HG02623 (cell line): Measurements from ENCODE around the gene EFHC1.

Experiments used
- ATAC-seq: cut with Tn5 transposase; IDR thresholded peaks from one replicate; pipeline ENCODE4 v1.9.1; 2021; ENCODE audit warnings: moderate library complexity; ENCODE audit not compliant: unreplicated experiment

Gene EFHC1

GRCh38 chr6:52551483-52552277 is 131.5 kb downstream of the EFHC1 start:
- ATAC-seq: no peak

- ATAC-seq: peak; percentile 96
Measured at GRCh38 chr6:52552278-52552643, 132.1 kb downstream of the EFHC1 start.

GRCh38 chr6:52553158-52553557 is 133.0 kb downstream of the EFHC1 start:
- ATAC-seq: no peak

GRCh38 chr6:52553719-52554118 is 133.6 kb downstream of the EFHC1 start:
- no peak for ATAC-seq

GRCh38 chr6:52554684-52555280 is 134.6 kb downstream of the EFHC1 start:
- ATAC-seq: no peak

- ATAC-seq: no peak
Measured at GRCh38 chr6:52555518-52556233, 135.5 kb downstream of the EFHC1 start.

GRCh38 chr6:52557389-52558265 is 137.5 kb downstream of the EFHC1 start:
- no peak for ATAC-seq

GRCh38 chr6:52558266-52559000 is 138.3 kb downstream of the EFHC1 start:
- ATAC-seq: no peak

- ATAC-seq: no peak
Measured at GRCh38 chr6:52560462-52560861, 140.3 kb downstream of the EFHC1 start.

- no peak for ATAC-seq
Measured at GRCh38 chr6:52562911-52563310, 142.8 kb downstream of the EFHC1 start.

- ATAC-seq: no peak
Measured at GRCh38 chr6:52564856-52565255, 144.7 kb downstream of the EFHC1 start.

GRCh38 chr6:52566201-52566600 is 146.1 kb downstream of the EFHC1 start:
- peak; percentile 52 for ATAC-seq

GRCh38 chr6:52566853-52567279 is 146.7 kb downstream of the EFHC1 start:
- no peak for ATAC-seq

GRCh38 chr6:52568320-52568719 is 148.2 kb downstream of the EFHC1 start:
- no peak for ATAC-seq

GRCh38 chr6:52570291-52570700 is 150.2 kb downstream of the EFHC1 start:
- no peak for ATAC-seq

GRCh38 chr6:52571099-52571755 is 151.1 kb downstream of the EFHC1 start:
- ATAC-seq: no peak

GRCh38 chr6:52572536-52572935 is 152.4 kb downstream of the EFHC1 start:
- ATAC-seq: no peak

GRCh38 chr6:52573295-52573694 is 153.2 kb downstream of the EFHC1 start:
- ATAC-seq: no peak
